NCI-H526 (cell line): ENCODE results near the gene ADGRL2.
A peak's percentile ranks its signal among the peaks of the same experiment; 100 is the strongest.

Source experiments
- DNase-seq, 2 experiments: peaks; one replicate each; lab custom pipeline; 2025; lab: John Stamatoyannopoulos, UW

The ADGRL2 gene

DNA sequence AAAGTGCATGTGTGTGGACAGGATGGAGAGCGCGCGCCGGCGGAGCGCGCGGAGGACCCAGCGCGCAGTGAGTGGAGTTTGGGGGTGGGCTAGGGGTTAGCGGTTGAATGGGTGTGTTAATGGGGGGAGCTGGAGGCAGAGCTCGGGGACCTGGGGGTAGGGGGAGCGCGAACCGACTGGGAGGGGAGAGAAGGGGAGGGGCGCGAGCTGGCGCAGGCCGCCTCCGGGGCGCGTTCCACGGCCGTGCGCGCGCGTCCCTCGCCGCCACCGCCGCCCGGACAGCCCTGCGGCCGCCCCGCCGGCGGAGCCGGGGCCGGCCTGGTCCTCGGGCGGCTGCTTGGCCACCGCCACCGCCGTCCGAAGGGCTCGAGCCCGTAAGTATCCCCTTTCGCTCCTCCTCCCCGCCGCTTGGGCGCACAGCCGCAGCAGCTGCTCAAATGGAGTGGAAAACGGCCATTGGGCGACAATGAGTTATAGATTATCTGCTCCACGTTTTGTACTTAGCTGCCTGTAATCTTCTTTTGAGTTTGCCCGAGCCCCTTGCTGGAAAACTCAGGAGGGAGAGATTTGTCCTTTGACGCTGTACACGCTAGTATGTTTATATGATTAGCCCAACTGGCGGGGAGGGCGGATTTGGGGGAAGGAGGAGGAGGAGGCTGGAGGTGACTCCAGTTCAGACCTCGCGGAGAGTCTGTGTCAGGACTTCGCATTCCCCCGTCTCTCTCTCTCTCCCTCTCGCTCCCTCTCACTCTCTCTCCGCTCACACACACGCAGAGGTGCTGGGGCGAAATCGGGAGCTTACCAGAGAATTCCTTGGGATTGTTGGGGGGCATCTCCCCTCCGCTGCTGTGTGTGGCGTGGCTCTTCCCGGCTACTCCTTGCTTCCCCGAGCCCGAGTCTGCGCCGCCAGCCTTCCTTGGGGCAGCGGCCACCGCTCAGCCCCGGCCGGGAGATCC is at the start of gene ADGRL2:
Gene ADGRL2, plus strand, starts transcription at position 240 of the 956 bp plus-strand sequence. CDS start 36,051 bp downstream, outside the sequence.
- peak; percentile 59 to 79 for DNase-seq

- no peak for DNase-seq
These were observed 47.9 kb upstream of the ADGRL2 start for GRCh38 chr1:81752840-81753239.

- no peak for DNase-seq
These were observed 46.3 kb upstream of the ADGRL2 start for GRCh38 chr1:81754424-81754823.

DNA sequence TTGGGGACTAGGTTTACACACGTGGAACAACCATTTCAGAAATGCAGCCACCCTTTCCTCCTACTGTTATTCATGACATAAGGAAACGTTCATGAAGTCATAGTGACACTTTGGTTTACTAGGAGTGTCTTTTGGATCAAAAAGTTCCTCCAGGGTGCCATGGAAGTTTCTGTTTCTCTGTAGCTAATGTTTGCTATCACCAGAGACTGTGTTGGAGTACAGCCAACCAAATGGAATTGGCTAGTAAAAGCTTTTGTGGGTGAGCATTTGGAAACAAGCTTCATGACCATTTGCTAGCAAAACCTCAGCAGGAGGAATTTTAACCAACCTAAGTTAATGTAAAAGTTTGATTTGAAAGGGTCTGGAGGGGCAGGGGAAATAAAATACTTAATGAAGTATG is 43.9 kb upstream of the ADGRL2 start:
- DNase-seq, result no peak

DNA sequence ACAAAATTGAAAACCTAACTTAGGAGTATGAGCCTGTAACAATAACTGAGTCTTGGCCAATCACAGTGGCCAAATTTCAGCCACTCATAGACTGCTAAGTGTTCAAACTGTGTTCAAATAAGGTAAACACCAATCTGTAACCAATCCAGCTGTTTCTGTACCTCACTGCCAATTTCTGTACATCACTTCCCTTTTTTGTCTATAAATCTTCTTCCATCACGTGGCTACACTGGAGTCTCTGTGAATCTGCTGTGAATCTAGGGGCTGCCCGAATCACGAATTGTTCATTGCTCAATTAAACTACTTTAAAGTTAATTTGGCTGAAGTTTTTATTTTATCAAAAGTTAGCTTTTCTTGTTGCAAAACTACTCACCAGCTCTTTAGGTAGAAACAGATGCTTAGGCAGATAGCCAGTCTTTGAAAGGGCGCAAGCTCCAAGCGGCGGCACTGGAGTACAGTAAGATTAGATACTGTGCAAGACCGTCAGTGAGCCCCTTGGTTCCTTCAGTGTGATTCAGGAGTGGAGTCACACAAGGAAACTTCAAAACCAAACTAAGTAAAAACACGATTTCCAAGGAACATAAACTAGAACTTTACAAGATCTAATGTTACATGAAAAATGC is 43.2 kb upstream of the ADGRL2 start:
- no peak for DNase-seq

DNA sequence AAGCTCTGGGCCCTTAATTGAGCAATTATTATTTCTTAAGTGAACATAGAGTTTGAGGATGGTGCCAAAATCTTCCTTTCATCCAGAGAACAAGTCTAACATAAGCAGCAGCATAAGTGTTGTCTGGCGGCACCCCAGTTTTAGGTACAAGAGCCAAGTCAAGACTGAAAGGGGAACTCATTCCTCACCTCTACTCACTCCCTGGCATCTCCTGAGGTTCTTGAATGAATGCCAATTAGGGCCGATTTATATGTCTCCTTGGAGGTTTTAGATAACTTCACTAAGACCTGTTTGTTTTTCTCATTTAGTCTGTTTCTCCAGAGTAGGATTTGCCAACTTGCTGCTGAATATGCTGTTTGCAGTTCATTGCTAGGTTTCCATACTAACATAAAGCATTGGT is 42.6 kb upstream of the ADGRL2 start:
- no peak for DNase-seq

DNA sequence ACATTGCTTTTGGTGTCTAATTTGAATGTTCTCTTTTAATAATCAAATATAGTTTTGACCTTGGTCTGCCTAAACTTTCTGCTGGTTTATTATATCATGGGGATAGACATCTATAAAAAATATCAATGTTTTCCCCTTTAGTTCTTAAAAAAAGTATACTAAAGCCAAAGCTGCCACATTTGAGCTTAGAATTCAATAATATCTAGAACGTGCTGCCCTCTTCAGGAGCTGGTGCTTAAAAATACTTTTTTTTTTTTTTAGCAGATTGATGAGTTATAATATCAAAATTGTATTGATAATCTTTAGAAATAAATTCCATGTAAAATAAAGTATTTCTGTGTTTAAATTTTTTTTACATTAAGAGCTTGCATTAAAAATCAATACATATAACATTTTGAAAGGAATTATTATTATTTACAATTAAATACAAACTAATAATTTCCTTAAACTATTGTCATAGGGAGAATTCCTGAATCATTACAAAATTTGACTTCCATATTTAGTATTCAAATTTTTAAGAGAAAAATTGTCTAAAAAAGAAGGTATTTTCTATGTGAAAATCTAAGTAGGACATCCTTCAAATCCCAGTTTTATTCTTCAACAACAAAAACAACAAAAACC is 40.1 kb upstream of the ADGRL2 start:
- DNase-seq, result peak in 1 of 2 experiments; percentile 21

DNA sequence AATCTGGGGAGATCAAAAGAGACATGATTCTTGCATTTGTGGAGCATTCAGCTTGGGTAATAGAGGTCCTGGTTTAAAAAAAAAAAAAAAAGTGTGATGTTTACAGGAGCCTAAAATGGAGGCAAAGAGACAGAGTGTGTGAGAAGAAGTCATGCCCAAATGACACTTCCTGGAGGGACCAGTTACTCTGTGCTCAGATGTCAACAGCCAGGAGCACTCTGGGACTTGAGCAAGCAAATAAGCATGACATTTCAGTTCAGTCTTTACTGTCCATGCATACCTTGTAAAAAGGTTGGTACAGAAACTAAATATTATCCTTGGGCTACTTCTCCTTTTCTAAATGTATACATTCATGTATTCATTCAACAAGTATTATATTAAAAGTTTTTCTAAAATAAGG is 25.2 kb upstream of the ADGRL2 start:
- DNase-seq, result no peak

DNA sequence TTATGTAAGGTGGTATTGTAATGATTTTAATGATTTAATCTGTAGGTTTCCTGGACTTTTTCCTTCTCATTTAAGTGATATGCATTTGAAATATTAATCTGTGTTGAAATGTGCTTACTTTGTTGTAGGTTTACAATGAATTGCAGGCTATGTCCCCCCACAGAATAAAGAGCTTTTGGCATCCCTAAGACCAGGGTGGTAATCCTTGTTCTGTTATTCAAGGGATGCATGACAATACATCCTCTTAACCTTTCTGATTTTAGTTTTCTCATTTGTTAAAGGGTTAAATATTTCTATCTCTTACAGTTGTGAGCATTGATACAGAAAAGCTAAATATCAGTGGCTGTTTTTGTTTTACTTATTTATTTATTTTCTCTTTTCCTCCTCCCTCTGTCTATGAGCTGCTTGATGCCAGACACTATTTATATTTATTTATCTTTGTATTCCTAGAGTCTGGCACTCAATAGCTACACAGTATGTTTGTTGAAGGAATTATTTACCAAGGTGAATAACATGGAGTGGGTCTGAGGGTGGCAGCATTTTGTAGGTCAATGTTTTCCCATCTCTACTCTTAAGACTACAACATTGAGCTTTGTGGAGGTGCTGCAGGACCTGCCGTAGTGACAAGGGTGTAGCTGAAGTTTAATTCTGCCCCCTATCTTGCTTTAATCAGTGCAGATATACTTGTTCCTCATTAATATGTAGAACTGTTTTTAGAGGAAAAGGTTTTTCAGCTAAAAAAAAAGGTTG is 19.9 kb upstream of the ADGRL2 start:
- no peak for DNase-seq

DNA sequence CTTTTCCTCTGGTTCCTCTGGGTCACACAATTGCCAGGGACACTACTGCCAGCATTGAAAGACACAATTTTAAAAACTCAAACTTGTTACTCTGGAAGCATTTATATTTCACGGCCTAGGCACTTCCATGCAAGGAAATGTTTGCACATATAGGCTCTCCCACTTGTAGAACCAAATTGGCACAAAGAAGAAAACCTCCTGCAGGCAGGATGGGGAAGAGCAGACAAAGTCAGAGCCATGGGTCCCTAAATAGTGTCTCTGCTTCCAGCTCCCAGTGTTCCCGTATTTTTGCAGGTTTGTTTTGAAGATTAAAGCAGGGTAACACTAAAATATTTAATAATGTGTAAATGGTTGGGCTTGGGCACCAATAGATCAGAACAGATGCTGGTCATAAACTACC is 19.0 kb upstream of the ADGRL2 start:
- no peak for DNase-seq

- no peak for DNase-seq
These were observed 8.6 kb upstream of the ADGRL2 start for GRCh38 chr1:81792184-81792583.

- no peak for DNase-seq
These were observed 3.0 kb upstream of the ADGRL2 start for GRCh38 chr1:81797701-81798100.

GRCh38 chr1:81799939-81800694 is 617 bp upstream of the ADGRL2 start:
- DNase-seq, result peak; percentile 50 to 66

GRCh38 chr1:81801651-81802456 is 1.1 kb downstream of the ADGRL2 start:
- peak; percentile 23 to 86 for DNase-seq

- no peak for DNase-seq
These were observed 1.6 kb downstream of the ADGRL2 start for GRCh38 chr1:81802457-81802706.

DNA sequence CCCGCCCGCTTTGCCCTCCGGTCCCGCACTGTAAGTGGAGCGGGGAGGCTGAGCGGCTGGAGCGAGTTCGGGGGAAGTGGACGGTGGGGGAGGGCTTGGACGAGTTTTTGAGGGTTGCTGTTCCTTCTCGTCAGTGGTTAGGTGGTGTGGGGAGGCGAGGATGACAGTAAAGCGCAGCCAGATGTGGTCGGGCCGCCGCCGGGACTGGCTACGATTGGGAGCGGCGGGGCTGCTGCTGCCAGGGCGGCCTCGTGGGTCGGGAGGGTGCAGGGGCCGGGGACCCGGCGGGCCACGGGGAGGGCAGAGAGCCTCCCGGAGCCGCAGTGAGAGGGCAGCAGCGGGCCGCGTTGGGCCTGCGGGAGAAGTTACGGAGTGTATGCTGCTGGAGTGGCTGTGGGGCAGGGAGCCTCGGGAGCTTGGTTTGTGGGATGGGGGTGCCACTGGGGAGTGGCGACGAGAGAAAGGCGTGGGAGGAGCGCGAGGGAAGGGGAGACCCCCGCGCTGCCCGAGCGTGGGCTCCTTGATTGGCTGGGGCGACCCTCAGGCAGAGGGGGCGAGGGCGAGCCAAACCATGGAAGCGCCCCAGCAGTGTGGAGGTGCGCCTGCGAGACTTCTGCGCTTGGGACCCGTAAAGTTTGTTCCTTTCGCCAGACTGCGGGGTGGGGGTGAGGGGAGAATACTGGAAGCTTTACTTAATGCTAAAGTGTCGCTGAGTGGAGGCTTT is 2.1 kb downstream of the ADGRL2 start:
- DNase-seq, result peak; percentile 17 to 83

GRCh38 chr1:81803431-81804110 is 2.8 kb downstream of the ADGRL2 start:
- DNase-seq, result no peak

DNA sequence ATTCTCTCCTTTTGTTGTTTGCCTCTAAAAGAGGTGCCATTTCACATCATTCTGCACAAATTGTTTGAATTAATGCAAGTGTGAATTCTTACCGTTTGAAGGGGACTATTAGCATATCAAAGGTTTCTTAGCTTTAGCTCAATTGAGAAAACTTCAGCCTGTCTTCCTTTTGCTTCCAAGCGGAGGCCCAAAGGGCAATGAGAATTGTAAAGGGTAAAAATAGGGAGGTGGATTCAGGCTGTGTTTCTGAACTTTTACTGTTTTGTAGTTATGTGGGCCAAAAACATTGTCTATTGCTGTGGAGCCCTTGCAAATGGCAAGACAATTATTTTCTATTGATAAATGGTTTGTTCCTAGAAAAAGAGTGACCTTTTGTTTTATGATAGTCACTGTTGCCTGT is 3.6 kb downstream of the ADGRL2 start:
- no peak for DNase-seq
